ENCODE results near the gene PRPF31. TPM values are rescaled to one million over a fixed set of nuclear protein-coding genes. Genes with fewer than 3 reads are reported as not detected.

PRPF31 gene
- total and polyA plus RNA-seq, 2 of the 13 experiments (the other 11 are each of a cell fraction or from before 2014, with no cell fraction given), result 23.8 to 63.8 TPM

GRCh38 chr19:54095859-54096616 is 19.5 kb upstream of the PRPF31 start (continued):
- TF ChIP-seq ZBTB7A (CRISPR knock-in tag; IDR thresholded peaks at IDR 0.05) (peak; percentile 56; the same call in 1 of the 2 replicates), REPIN1 (CRISPR knock-in tag; IDR thresholded peaks at IDR 0.05; ENCODE audit: borderline replicate concordance, low read depth) (0 out of 2 replicates have a peak, but pooled peaks have one; percentile 34), RNF2 (conservative IDR thresholded peaks at IDR 0.05; ENCODE audit: low read depth) (peak; percentile 86), LBX2 (CRISPR knock-in tag; IDR thresholded peaks at IDR 0.05; ENCODE audit: borderline replicate concordance) (peak; percentile 62; the same call in 1 of the 2 replicates), ZNF253 (CRISPR knock-in tag; IDR thresholded peaks at IDR 0.05; ENCODE audit: borderline replicate concordance) (peak; percentile 67; the same call in 1 of the 2 replicates), ZNF782 (CRISPR knock-in tag; IDR thresholded peaks at IDR 0.05; ENCODE audit: borderline replicate concordance) (0 out of 2 replicates have a peak, but pooled peaks have one; percentile 52)
- TF ChIP-seq, protein P1, sequence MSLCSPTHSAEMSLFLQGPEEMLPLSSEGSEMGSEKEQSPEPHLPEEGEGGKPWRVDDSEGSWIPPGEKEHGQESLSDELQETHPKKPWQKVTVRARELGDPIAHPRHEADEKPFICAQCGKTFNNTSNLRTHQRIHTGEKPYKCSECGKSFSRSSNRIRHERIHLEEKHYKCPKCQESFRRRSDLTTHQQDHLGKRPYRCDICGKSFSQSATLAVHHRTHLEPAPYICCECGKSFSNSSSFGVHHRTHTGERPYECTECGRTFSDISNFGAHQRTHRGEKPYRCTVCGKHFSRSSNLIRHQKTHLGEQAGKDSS (CRISPR knock-in tag; IDR thresholded peaks at IDR 0.05; ENCODE audit: borderline replicate concordance, low read depth), result peak; percentile 52; the same call in 1 of the 2 replicates

DNA sequence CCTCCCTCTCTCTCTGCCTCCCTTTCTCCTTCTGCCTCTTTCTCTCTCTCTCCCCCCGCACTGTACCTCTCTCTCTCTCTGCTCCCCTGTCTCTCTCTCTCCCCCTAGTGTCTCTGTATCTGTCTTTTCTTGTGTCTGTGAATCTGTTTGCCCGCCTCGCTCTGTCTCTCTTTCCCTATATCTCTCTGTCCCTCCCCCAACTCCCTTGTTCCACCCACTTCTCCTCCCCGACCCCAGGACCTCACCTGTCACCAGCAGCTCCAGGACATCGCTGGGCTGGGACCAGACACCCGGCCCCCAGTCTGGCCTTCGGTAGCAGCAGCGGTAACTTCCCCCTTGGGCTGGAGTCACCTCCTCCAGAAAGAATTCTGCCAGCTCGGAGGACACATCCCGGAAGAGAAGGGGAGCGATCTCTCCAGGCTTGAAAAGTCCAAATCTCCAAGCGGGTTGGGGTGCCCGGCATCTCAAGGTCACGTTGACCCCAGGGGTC is 18.9 kb upstream of the PRPF31 start:
- ATAC-seq, result peak; percentile 55
- no peak for FAIRE-seq
- Histone ChIP-seq H3K9me3 (ENCODE audit: low read length) (no peaks in the 10 kb centered on the region), H2AFZ (ENCODE audit: low read length) (no peak overlapping the region), H3K27me3 (ENCODE audit: control insufficient read depth in 1 of 2, insufficient read depth in 2 of 2, low read length in 2 of 2) (peaks cover 0 to 16% of the 10 kb centered on the region in 2 experiments; a peak in 1 of 5 replicates), H3K9ac (ENCODE audit: insufficient read depth, low read depth, low read length) (peak overlapping the region; percentile 31; the same call in 1 of the 2 replicates), H3K4me1 (ENCODE audit: insufficient read depth, low read length) (peaks cover 18% of the 10 kb centered on the region), H3K27ac (ENCODE audit: extremely low read length, insufficient read depth, low read length) (no peak overlapping the region), H4K20me1 (ENCODE audit: insufficient read depth, low read length) (no peaks in the 10 kb centered on the region), H3K4me2 (ENCODE audit: low read depth, low read length) (peak overlapping the region; percentile 90), H3K36me3 (replicated peaks in 1 of 2; ENCODE audit: control insufficient read depth in 1 of 2, insufficient read depth in 2 of 2, low read length in 2 of 2) (no peaks in the 10 kb centered on the region), H3K4me3 (replicated peaks in 1 of 3; ENCODE audit: insufficient read depth in 1 of 3, low read depth in 2 of 3, low read length in 3 of 3) (peak overlapping the region; percentile 47 to 66 (median 62)), H3K79me2 (ENCODE audit: insufficient read depth, low read length) (no peaks in the 10 kb centered on the region)
- no peak for DNase-seq (ENCODE audit: low spot score)
- ChIA-PET CTCF (ENCODE audit: low intra/inter-chr PET ratio, low total read pairs) (no interaction called here), POLR2A (interaction anchor here (1.4 to 2.5 kb wide), 2 partner anchors 19 to 40 kb away, joined by 5 to 9 read pairs; partner anchors contain the start of genes CNOT3, PRPF31 and TFPT)
- WGBS (ENCODE audit: low lambda C conversion rate), result 3% methylated on average over 14 of the region's 14 CpGs
- BruUV-seq (replicated peaks), result no TSS peak
- intact Hi-C loops (cut with micrococcal nuclease; ENCODE audit: unreplicated experiment), result no loop called here
- in situ Hi-C loops (cut with HindIII; ENCODE audit: extremely low pct_ligation_motif_present, low pct_unique_long_range_greater_than_20kb), result no loop called here
- TF ChIP-seq, protein P2, sequence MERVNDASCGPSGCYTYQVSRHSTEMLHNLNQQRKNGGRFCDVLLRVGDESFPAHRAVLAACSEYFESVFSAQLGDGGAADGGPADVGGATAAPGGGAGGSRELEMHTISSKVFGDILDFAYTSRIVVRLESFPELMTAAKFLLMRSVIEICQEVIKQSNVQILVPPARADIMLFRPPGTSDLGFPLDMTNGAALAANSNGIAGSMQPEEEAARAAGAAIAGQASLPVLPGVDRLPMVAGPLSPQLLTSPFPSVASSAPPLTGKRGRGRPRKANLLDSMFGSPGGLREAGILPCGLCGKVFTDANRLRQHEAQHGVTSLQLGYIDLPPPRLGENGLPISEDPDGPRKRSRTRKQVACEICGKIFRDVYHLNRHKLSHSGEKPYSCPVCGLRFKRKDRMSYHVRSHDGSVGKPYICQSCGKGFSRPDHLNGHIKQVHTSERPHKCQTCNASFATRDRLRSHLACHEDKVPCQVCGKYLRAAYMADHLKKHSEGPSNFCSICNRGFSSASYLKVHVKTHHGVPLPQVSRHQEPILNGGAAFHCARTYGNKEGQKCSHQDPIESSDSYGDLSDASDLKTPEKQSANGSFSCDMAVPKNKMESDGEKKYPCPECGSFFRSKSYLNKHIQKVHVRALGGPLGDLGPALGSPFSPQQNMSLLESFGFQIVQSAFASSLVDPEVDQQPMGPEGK (CRISPR knock-in tag; IDR thresholded peaks at IDR 0.05), result 0 out of 2 replicates have a peak, but pooled peaks have one; percentile 22
- no peak for TF ChIP-seq MAF1 (CRISPR knock-in tag; IDR thresholded peaks at IDR 0.05; ENCODE audit: borderline replicate concordance)
- TF ChIP-seq, protein P3, sequence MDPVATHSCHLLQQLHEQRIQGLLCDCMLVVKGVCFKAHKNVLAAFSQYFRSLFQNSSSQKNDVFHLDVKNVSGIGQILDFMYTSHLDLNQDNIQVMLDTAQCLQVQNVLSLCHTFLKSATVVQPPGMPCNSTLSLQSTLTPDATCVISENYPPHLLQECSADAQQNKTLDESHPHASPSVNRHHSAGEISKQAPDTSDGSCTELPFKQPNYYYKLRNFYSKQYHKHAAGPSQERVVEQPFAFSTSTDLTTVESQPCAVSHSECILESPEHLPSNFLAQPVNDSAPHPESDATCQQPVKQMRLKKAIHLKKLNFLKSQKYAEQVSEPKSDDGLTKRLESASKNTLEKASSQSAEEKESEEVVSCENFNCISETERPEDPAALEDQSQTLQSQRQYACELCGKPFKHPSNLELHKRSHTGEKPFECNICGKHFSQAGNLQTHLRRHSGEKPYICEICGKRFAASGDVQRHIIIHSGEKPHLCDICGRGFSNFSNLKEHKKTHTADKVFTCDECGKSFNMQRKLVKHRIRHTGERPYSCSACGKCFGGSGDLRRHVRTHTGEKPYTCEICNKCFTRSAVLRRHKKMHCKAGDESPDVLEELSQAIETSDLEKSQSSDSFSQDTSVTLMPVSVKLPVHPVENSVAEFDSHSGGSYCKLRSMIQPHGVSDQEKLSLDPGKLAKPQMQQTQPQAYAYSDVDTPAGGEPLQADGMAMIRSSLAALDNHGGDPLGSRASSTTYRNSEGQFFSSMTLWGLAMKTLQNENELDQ (CRISPR knock-in tag; IDR thresholded peaks at IDR 0.05; ENCODE audit: borderline replicate concordance), result no peak
- TF ChIP-seq, protein P4, sequence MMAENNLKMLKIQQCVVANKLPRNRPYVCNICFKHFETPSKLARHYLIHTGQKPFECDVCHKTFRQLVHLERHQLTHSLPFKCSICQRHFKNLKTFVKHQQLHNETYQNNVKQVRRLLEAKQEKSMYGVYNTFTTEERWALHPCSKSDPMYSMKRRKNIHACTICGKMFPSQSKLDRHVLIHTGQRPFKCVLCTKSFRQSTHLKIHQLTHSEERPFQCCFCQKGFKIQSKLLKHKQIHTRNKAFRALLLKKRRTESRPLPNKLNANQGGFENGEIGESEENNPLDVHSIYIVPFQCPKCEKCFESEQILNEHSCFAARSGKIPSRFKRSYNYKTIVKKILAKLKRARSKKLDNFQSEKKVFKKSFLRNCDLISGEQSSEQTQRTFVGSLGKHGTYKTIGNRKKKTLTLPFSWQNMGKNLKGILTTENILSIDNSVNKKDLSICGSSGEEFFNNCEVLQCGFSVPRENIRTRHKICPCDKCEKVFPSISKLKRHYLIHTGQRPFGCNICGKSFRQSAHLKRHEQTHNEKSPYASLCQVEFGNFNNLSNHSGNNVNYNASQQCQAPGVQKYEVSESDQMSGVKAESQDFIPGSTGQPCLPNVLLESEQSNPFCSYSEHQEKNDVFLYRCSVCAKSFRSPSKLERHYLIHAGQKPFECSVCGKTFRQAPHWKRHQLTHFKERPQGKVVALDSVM (CRISPR knock-in tag; IDR thresholded peaks at IDR 0.05), result peak; percentile 65; the same call in 1 of the 2 replicates
- TF ChIP-seq ONECUT2 (CRISPR knock-in tag; IDR thresholded peaks at IDR 0.05), result no peak
